Upper lobe of left lung (tissue), 4 donors: ENCODE measurements around the gene WASF1.

Experiments
- CTCF ChIP-seq, 6 experiments: fragments of 450-650 bp in 4 of 6; fragments of 200-600 bp in 2 of 6; sonication (generic) in 2 of 6; IDR thresholded peaks; one replicate each; pipeline ENCODE4 v1.5.1; 2016 to 2019; ENCODE audit warnings: antibody characterized with exemption in 6 of 6
- EP300 ChIP-seq, 4 donors: sonication (generic); formaldehyde crosslinking; IDR thresholded peaks; one replicate each; pipeline ENCODE4 v1.5.1; 2017; ENCODE audit warnings: antibody characterized with exemption in 4 of 4, control low read depth in 2 of 4
- POLR2A ChIP-seq, 4 donors: fragments of 450-650 bp; IDR thresholded peaks; one replicate each; pipeline ENCODE4 v1.5.1; 2016 to 2017; ENCODE audit warnings: antibody characterized with exemption in 4 of 4, mild to moderate bottlenecking in 2 of 4
- POLR2AphosphoS5 ChIP-seq, 2 donors: sonication (generic); formaldehyde crosslinking; IDR thresholded peaks; one replicate each; pipeline ENCODE4 v1.5.1; 2017; ENCODE audit warnings: antibody characterized with exemption in 2 of 2

- TF ChIP-seq CTCF (IDR thresholded peaks at IDR 0.05) (no peak), EP300 (IDR thresholded peaks at IDR 0.05) (no peak), POLR2AphosphoS5 (IDR thresholded peaks at IDR 0.05) (no peak), POLR2A (IDR thresholded peaks at IDR 0.05) (no peak)
Measured at GRCh38 chr6:110181131-110182030, 1.9 kb upstream of the WASF1 start.
